Astrocyte of the spinal cord (primary cell): ENCODE results near the gene PRM1.

Experiments
- DNase-seq: peaks from one replicate; pipeline ENCODE4 v3.0.0; 2011; ENCODE audit warnings: low read depth, low spot score
- H3K4me3 ChIP-seq: 2 replicates; pipeline ENCODE4 v1.5.1; 2011; ENCODE audit warnings: low read depth, mild to moderate bottlenecking, low read length, moderate library complexity
- CTCF ChIP-seq: IDR thresholded peaks from 2 replicates; pipeline ENCODE4 v1.5.1; 2012; ENCODE audit warnings: low read depth, mild to moderate bottlenecking, low read length, inconsistent platforms
- in situ Hi-C: cut with HindIII; loops from 2 replicates; pipeline ENCODE4 v1.10.0; 2017; ENCODE audit warnings: low sequenced_read_pairs

The PRM1 gene

GRCh38 chr16:11238272-11239202 is 42.6 kb downstream of the PRM1 start:
- no peak for TF ChIP-seq CTCF
- no peak for DNase-seq
- in situ Hi-C loops: no loop called here
- H3K4me3 ChIP-seq: no peak overlapping the region

- DNase-seq: no peak
- in situ Hi-C loops: no loop called here
- no peak for TF ChIP-seq CTCF
Observed at GRCh38 chr16:11236461-11237254, 44.5 kb downstream of the PRM1 start.

GRCh38 chr16:11235703-11235991 is 45.5 kb downstream of the PRM1 start:
- in situ Hi-C loops: no loop called here
- no peak for TF ChIP-seq CTCF
- no peak for DNase-seq
- no peak overlapping the region for H3K4me3 ChIP-seq

More at GRCh38 chr16:11236461-11237254, 44.5 kb downstream of the PRM1 start:
- H3K4me3 ChIP-seq: no peak overlapping the region

- no peak overlapping the region for H3K4me3 ChIP-seq
- no peak for DNase-seq
- no peak for TF ChIP-seq CTCF
- in situ Hi-C loops: no loop called here
Observed at GRCh38 chr16:11234884-11235702, 46.0 kb downstream of the PRM1 start.

GRCh38 chr16:11233727-11234376 is 47.3 kb downstream of the PRM1 start:
- in situ Hi-C loops: no loop called here
- DNase-seq: no peak
- TF ChIP-seq CTCF: no peak
- H3K4me3 ChIP-seq: no peak overlapping the region
